Tibial nerve (tissue), 4 donors: ENCODE data around the gene WNT7A. TPM values are rescaled to one million over a fixed set of nuclear protein-coding genes. Genes with fewer than 3 reads are reported as not detected.

ENCODE experiments used
- DNase-seq, 2 donors: peaks; one replicate each; pipeline ENCODE4 v3.0.0-alpha.2; 2019; ENCODE audit warnings: low spot score in 2 of 2
- H3K27ac ChIP-seq, 4 donors: fragments of 200-600 bp; sonication (generic) in 3 of 4; one replicate each; pipeline ENCODE4 v1.5.1; 2017 to 2019; ENCODE audit warnings: mild to moderate bottlenecking in 1 of 4
- H3K27me3 ChIP-seq, 2 donors: fragments of 200-600 bp; sonication (generic) in 1 of 2; one replicate each; pipeline versions ENCODE4 v1.5.1 to v1.6.0; 2017 to 2019
- H3K36me3 ChIP-seq, 3 donors: fragments of 200-600 bp; sonication (generic); one replicate each; pipeline ENCODE4 v1.5.1; 2018 to 2019
- H3K4me1 ChIP-seq, 4 donors: fragments of 200-600 bp; sonication (generic) in 3 of 4; one replicate each; pipeline ENCODE4 v1.5.1; 2017 to 2019
- H3K4me3 ChIP-seq, 4 donors: fragments of 200-600 bp; sonication (generic) in 3 of 4; one replicate each; pipeline ENCODE4 v1.5.1; 2017 to 2019; ENCODE audit warnings: mild to moderate bottlenecking in 1 of 4, moderate library complexity in 1 of 4
- H3K9me3 ChIP-seq, 4 donors: fragments of 200-600 bp; sonication (generic) in 3 of 4; one replicate each; pipeline ENCODE4 v1.5.1; 2017 to 2019
- EP300 ChIP-seq, 2 donors: sonication (generic); formaldehyde crosslinking; IDR thresholded peaks; one replicate each; pipeline ENCODE4 v1.6.1; 2017; ENCODE audit warnings: antibody characterized with exemption in 2 of 2, mild to moderate bottlenecking in 1 of 2
- POLR2A ChIP-seq, 2 donors: fragments of 450-650 bp; IDR thresholded peaks; one replicate each; pipeline ENCODE4 v1.6.1; 2017; ENCODE audit warnings: antibody characterized with exemption in 2 of 2, mild to moderate bottlenecking in 2 of 2, moderate library complexity in 2 of 2
- WGBS, 2 donors: methylation state at CpG; one replicate each; pipeline ENCODE4 v1.1.5; 2018; 5-methylcytosine and 5-hydroxymethylcytosine counted together
- total RNA-seq, 4 donors: library from RNA; depleted of rRNA; stranded (reverse); fragments of >200 nt; gene quantifications; one replicate each; pipeline ENCODE4 v1.1.0, GENCODE V29; 2016
- TF ChIP-seq, protein P1 (sequence below), 5 experiments: fragments of 200-600 bp in 3 of 5; fragments of 450-650 bp in 2 of 5; sonication (generic) in 3 of 5; IDR thresholded peaks; one replicate each; pipeline ENCODE4 v1.5.1; 2016 to 2019; ENCODE audit warnings: antibody characterized with exemption in 5 of 5, mild to moderate bottlenecking in 3 of 5, moderate library complexity in 2 of 5

Gene WNT7A
- total RNA-seq, 4 donors from 2014 or later = 0.21 TPM; not detected in 3

DNA sequence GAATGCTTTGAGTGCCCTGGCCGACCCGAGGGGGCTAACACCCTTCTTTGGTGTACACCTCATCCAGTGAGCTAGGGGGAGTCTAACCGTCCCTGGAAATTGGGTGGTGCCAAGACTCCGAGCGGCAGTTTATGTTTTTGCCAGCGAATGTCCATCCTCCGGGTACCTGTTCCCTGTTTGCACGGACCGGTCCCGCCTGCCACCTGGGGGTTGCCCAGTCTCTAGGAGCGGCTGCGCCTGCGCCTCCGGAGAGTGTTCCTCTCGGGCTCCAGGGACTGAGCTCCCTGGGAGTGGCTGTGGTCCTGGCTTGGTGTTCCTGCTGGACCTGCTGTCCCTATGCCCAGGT lies 913 bp upstream of the WNT7A start:
- no peak for TF ChIP-seq EP300 (IDR thresholded peaks at IDR 0.05)
- no peak for TF ChIP-seq POLR2A (IDR thresholded peaks at IDR 0.05)
- TF ChIP-seq, protein P1, sequence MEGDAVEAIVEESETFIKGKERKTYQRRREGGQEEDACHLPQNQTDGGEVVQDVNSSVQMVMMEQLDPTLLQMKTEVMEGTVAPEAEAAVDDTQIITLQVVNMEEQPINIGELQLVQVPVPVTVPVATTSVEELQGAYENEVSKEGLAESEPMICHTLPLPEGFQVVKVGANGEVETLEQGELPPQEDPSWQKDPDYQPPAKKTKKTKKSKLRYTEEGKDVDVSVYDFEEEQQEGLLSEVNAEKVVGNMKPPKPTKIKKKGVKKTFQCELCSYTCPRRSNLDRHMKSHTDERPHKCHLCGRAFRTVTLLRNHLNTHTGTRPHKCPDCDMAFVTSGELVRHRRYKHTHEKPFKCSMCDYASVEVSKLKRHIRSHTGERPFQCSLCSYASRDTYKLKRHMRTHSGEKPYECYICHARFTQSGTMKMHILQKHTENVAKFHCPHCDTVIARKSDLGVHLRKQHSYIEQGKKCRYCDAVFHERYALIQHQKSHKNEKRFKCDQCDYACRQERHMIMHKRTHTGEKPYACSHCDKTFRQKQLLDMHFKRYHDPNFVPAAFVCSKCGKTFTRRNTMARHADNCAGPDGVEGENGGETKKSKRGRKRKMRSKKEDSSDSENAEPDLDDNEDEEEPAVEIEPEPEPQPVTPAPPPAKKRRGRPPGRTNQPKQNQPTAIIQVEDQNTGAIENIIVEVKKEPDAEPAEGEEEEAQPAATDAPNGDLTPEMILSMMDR (IDR thresholded peaks at IDR 0.05) = no peak
- Histone ChIP-seq H3K36me3 (no peaks in the 10 kb centered on the region), H3K4me3 (no peak overlapping the region), H3K27ac (no peak overlapping the region), H3K9me3 (peaks cover 0 to 4% (median 0%) of the 10 kb centered on the region in 4 donors), H3K27me3 (peaks cover 0 to 69% of the 10 kb centered on the region in 2 donors), H3K4me1 (peaks cover 0 to 28% (median 7%) of the 10 kb centered on the region in 4 donors)
- no peak for DNase-seq
- WGBS, 2 donors = 4 to 8% methylated on average over 9 to 15 of the region's 15 CpGs

DNA sequence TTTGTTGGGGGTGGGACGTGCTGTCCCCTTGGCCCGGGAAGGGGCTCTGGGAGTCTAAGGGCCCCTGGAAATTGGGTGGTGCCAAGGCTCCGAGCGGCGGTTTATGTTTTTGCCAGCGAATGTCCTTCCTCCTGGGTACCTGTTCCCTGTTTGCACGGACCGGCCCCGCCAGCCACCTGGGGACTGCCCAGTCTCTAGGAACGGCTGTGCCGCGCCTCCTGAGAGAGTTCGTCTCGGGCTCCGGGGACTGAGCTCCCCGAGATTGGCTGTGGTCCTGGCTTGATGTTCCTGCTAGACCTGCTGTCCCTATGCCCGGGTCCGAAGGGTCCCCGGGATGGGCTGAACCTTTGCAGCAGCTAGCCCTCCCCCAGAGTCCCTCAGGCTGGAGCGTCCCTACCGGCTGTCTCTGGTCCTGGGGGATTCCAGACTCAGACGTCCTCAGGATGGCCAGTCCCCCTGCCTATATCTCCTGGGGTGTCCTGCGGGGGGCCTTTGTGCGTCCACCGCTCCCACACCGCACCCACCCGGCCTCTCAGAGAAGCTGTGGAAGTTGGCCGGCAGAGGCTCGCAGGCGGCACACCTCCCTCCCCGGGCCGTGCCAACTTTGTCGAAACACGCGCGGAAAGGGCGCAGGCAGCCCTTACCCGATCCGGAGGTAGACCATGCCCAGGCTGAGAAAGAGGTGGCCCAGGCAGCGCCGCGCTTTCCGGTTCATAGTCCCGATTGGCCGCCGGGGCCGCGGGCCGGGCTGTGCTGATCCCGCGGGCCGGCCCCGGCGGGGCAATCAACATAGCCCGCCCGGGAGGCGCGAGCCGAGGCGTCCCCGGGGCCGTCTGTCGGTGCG lies 547 bp downstream of the WNT7A start:
- Histone ChIP-seq H3K36me3 (no peaks in the 10 kb centered on the region), H3K4me1 (peaks cover 0 to 28% (median 7%) of the 10 kb centered on the region in 4 donors), H3K27me3 (peaks cover 0 to 67% of the 10 kb centered on the region in 2 donors), H3K27ac (no peak overlapping the region), H3K4me3 (peak overlapping the region in 1 of 4 donors; percentile 37), H3K9me3 (peaks cover 0 to 4% (median 0%) of the 10 kb centered on the region in 4 donors)
- no peak for DNase-seq
- TF ChIP-seq EP300 (IDR thresholded peaks at IDR 0.05) (no peak), POLR2A (IDR thresholded peaks at IDR 0.05) (no peak)
- TF ChIP-seq, protein P1 (IDR thresholded peaks at IDR 0.05) = no peak
- WGBS, 2 donors = 1 to 2% methylated on average over 26 to 36 of the region's 64 CpGs

DNA sequence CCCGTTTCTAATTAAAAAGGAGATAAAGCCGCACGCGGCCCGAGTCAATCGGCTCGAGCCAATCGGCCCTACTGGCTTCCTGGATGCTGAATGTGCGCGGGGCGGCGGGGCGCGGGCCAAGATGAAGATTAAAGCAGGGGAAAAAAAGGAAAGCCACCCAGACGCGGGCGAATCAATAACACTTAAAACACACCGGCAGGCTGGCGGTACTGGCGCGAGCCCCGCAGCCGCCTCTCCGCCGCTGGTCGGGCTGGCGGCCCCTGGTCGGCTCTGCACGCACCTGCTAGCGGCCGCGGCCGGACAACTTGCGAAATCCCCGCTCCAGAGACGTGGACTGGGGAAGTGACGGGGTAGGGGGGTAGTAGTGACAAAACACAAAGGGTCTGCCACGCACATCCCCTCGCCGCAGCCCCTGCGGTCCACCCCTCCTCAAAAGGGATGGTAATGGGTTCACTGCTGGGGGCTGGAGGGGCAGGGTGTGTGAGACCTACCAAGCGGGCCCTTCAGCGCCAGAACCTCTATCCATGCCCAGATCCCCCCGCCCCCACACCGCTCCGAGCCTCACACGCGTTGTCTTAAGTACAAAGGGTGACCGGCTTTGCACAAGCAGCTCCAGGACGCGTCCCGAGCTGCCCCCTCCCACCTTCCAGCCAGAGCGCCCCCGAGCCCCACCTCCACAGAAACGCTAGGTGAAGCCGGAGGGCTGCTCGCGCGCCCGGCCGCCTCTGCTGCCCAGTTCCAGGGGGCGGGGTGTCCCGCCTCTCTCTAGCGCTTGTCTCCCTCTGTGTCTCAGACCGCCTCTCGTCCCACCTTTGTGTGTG lies 1.4 kb downstream of the WNT7A start:
- H3K27me3 ChIP-seq = peaks cover 0 to 67% of the 10 kb centered on the region in 2 donors
- DNase-seq = no peak
- 1 to 2% methylated on average over 54 to 59 of the region's 66 CpGs for WGBS, 2 donors

DNA sequence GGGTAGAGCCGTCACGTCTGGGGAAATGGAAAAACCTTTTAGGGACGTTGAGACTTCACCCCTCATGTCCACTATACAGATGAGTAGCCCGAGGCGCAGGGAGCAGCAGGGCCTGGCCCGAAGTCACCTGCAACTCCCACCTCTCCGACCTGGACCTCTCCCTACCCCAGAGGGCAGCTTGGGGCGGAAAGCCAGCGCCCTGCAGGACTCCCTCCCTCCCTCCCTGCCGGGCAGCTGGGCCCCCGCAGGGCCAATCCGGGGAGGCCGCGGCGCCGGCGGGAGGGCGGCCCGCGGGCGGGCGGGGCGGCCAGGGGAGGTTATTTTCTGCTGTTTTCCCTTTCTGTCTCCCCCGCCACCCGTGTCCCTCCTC lies 2.0 kb downstream of the WNT7A start:
- peaks cover 0 to 66% of the 10 kb centered on the region in 2 donors for H3K27me3 ChIP-seq
- peaks cover 0 to 4% (median 0%) of the 10 kb centered on the region in 4 donors for H3K9me3 ChIP-seq
- no peak for DNase-seq
- no peak overlapping the region for H3K27ac ChIP-seq
- H3K4me3 ChIP-seq = peak overlapping the region in 1 of 4 donors; percentile 20
- H3K36me3 ChIP-seq = no peaks in the 10 kb centered on the region
- 6 to 10% methylated on average over 11 to 14 of the region's 25 CpGs for WGBS, 2 donors
- TF ChIP-seq, protein P1 (IDR thresholded peaks at IDR 0.05) = no peak
- TF ChIP-seq POLR2A (IDR thresholded peaks at IDR 0.05) (no peak), EP300 (IDR thresholded peaks at IDR 0.05) (no peak)
- H3K4me1 ChIP-seq = peaks cover 0 to 28% (median 7%) of the 10 kb centered on the region in 4 donors

More for the DNA sequence above, 1.4 kb downstream of the WNT7A start:
- H3K4me1 ChIP-seq = peaks cover 0 to 28% (median 7%) of the 10 kb centered on the region in 4 donors
- peak overlapping the region in 1 of 4 donors; percentile 20 for H3K4me3 ChIP-seq
- H3K27ac ChIP-seq = no peak overlapping the region
- H3K9me3 ChIP-seq = peaks cover 0 to 4% (median 0%) of the 10 kb centered on the region in 4 donors
- TF ChIP-seq, protein P1 (IDR thresholded peaks at IDR 0.05) = no peak
- TF ChIP-seq POLR2A (IDR thresholded peaks at IDR 0.05) = no peak
- no peak for TF ChIP-seq EP300 (IDR thresholded peaks at IDR 0.05)
- H3K36me3 ChIP-seq = no peaks in the 10 kb centered on the region
